T-helper 2 cell treated with Interferon-gamma antibody and Interleukin-4, amounts not matched to agents 100 ng/mL and 5 ng/mL, for 36 hours (primary cell): ENCODE measurements around the gene SSNA1. TPM values are rescaled to one million over a fixed set of nuclear protein-coding genes. Genes with fewer than 3 reads are reported as not detected.

ENCODE experiments used
- intact Hi-C: fragments of 100-400 bp; cut with micrococcal nuclease; formaldehyde crosslinking; loops from one replicate; pipeline ENCODE4 v1.15.1; 2023
- total RNA-seq: library from RNA; stranded (reverse); gene quantifications from 2 replicates; pipeline ENCODE4 v1.2.3, GENCODE V29; 2022

Gene SSNA1
- total RNA-seq, 1 donor from 2014 or later: 88.3 TPM

- intact Hi-C loops: loop anchor here (10.0 kb wide), 1 partner anchor 425 kb away; the partner anchor contains the start of gene RABL6
These were observed 41.6 kb downstream of the SSNA1 start for GRCh38 chr9:137229903-137230704.

GRCh38 chr9:137230705-137231371, 42.4 kb downstream of the SSNA1 start, which contains the start of gene SLC34A3:
Gene SLC34A3 (plus strand): TSS chr9:137230901. CDS start chr9:137231703, 802 bp downstream.
- intact Hi-C loops: no loop called here

DNA sequence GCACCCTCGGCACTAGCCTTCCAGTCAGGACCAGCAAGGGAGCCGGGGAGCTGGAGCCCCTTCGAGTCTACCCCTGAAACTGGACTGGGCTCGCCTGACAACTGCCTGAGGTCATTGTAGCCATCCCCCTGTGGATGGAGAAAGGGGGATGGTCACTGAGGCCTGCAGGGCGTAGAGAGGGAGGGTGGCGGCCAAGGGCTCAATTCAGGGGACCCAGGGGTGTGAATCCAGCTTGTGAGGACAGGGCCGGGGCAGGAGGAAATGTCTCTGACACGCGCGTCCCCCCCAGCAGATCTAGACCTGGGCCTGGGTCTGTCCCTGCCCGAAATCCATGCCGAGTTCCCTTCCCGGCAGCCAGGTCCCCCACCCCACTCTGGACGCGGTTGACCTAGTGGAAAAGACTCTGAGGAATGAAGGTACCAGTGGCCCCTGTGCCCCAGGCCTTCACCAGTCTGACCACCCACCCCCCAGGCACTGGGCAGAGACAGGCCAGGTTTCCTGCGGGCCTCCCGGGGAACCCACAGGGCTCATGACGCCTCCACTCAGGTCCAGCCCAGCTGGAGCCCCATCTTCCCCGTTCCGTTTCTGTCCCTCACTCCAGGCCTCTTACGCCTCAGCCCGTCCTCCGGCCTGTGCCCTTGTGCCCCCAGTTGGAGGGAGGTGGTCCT, 43.0 kb downstream of the SSNA1 start:
- intact Hi-C loops: no loop called here

DNA sequence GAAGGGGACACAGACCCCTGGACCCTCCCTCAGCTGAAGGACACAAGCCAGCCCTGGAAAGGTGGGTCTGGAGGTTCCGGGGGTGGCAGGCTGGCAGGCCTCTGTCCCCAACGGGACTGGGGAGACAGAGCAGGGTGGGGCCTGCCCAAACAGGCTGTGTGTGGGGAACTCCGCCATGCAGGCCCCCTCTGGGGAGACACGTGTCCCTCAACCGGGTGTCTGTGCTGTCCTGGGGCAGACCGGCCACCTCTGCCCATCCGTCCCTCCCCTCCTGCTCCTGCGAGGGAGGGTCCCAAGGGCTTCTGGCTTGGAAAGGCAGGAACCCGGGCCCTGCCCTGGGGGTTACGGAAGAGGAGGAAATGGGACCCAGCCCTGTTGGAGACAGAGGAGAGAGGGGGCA, 43.6 kb downstream of the SSNA1 start:
- intact Hi-C loops: no loop called here

GRCh38 chr9:137232510-137232909, 44.0 kb downstream of the SSNA1 start:
- intact Hi-C loops: no loop called here

DNA sequence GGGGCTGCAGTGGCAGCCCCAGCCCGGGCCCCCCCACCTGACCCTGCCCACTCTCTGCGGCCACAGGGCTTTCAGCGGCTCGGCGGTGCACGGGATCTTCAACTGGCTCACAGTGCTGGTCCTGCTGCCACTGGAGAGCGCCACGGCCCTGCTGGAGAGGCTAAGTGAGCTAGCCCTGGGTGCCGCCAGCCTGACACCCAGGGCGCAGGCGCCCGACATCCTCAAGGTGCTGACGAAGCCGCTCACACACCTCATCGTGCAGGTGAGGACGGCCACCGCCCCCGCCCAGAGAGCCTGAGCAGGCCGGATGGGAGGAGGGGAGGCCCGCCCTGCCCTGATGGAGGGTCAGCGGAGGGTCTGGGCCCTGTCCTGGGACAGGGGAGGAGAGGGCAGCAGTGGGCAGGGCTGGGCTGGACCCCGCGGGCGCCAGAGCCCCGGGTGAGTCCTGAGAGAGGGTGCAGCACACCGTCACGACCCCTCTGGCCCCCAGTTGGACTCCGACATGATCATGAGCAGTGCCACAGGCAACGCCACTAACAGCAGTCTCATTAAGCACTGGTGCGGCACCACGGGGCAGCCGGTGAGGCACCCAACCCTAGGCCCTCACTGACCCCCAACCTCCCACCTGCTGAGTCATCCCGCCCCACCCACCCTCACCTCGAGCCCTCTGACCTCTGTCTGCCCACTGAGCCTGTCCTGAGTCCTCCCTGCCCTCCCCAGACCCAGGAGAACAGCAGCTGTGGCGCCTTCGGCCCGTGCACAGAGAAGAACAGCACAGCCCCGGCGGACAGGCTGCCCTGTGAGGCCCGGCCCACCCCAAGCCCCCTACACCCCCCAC, 44.9 kb downstream of the SSNA1 start:
- intact Hi-C loops: no loop called here

GRCh38 chr9:137234055-137234697, 45.7 kb downstream of the SSNA1 start:
- intact Hi-C loops: no loop called here

GRCh38 chr9:137234758-137235423, 46.4 kb downstream of the SSNA1 start:
- intact Hi-C loops: no loop called here

DNA sequence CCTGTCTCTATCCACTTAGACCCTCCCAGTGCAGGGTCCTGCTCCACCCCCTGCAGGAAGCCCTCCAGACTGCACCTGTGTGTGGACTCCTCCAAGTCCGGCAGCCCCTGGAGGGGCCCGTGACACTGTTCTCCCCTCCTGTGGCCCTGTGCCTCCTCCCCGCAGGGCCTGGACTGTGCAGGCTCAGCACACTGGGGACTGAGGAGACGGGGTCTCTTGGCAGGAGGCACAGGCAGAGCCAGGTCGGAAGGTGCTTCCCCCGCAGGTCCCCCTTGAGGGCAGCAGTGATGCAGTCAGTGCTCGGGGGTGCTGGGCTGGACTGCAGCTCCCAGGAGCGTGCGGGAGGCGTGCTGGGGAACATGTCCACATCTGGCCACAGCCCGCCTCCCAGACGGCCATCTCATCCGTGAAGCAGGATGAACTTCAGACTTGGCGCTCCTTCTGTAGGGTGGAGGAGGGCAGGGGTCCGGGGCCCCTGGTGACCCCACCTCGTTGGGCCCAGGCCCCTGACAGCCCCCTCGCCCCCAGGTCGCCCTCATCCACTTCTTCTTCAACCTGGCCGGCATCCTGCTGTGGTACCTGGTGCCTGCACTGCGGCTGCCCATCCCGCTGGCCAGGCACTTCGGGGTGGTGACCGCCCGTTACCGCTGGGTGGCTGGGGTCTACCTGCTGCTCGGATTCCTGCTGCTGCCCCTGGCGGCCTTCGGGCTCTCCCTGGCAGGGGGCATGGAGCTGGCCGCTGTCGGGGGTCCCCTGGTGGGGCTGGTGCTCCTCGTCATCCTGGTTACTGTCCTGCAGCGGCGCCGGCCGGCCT, 47.2 kb downstream of the SSNA1 start:
- intact Hi-C loops: loop anchor here (1.0 kb wide), 1 partner anchor 117 kb away; no protein-coding TSS in a partner anchor

GRCh38 chr9:137236238-137236935, 47.9 kb downstream of the SSNA1 start:
- intact Hi-C loops: loop anchor here (1.0 kb wide), 1 partner anchor 118 kb away; no protein-coding TSS in a partner anchor

DNA sequence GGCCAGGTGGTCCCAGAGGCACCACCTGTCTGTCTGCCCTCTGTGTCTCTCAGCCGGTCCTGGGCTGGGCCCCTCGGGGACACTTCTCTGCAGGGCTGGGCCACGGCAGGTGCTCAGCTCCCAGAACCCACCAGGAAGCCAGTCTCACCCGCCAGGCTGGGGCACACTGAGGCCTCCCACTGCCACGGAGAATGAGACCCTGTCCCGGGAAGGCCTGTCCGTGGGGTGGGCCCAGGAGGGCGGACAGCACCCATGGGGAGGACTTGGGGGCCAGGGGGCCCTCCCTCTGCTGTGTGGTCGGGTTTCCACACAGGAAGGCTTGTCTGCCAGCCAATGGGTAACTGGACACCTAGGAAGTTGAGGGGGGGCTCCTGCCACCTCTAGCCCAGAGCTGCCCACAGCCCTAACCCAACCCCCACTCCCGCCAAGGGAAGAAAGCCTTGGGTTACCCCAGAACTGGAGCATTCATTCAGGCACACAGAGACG, 48.5 kb downstream of the SSNA1 start:
- intact Hi-C loops: loop anchor here (1.0 kb wide), 1 partner anchor 119 kb away; no protein-coding TSS in a partner anchor

- intact Hi-C loops: no loop called here
These were observed 49.6 kb downstream of the SSNA1 start for GRCh38 chr9:137237759-137238726.

DNA sequence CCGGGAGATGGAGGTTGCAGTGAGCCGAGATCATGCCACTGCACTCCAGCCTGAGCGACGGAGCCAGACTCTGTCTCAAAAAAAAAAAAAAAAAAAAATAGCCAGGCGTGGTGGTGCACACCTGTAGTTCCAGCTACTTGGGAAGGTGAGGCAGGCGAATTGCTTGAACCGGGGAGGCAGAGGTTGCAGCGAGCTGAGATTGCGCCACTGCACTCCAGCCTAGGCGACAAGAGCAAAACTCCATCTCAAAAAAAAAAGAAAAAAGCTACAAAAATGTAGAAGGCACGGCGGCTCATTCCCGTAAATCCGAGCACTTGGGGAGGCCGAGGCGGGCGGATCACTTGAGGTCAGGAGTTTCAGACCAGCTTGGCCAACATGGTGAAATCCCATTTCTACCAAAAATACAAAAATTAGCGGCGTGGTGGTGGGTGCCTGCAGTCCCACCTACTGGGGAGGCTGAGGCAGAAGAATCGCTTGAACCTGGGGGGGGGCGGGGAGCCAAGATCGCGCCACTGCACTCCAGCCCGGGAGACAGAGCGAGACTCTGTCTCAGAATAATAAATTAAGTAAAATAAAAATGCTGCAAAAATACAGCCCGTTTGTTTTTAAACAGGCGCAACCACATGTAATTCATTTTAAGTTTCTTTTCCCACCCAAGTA, 51.2 kb downstream of the SSNA1 start:
- intact Hi-C loops: loop anchor here (2.0 to 5.0 kb wide), 3 partner anchors 32 to 447 kb away; partner anchors contain the start of genes ANAPC2, NDOR1, SSNA1 and TMEM141
